ENCODE results near the gene C3orf18. TPM values are rescaled to one million over a fixed set of nuclear protein-coding genes. Genes with fewer than 3 reads are reported as not detected.

C3orf18 gene
- polyA plus RNA-seq, 1 donor from 2014 or later, result 39.9 TPM

DNA sequence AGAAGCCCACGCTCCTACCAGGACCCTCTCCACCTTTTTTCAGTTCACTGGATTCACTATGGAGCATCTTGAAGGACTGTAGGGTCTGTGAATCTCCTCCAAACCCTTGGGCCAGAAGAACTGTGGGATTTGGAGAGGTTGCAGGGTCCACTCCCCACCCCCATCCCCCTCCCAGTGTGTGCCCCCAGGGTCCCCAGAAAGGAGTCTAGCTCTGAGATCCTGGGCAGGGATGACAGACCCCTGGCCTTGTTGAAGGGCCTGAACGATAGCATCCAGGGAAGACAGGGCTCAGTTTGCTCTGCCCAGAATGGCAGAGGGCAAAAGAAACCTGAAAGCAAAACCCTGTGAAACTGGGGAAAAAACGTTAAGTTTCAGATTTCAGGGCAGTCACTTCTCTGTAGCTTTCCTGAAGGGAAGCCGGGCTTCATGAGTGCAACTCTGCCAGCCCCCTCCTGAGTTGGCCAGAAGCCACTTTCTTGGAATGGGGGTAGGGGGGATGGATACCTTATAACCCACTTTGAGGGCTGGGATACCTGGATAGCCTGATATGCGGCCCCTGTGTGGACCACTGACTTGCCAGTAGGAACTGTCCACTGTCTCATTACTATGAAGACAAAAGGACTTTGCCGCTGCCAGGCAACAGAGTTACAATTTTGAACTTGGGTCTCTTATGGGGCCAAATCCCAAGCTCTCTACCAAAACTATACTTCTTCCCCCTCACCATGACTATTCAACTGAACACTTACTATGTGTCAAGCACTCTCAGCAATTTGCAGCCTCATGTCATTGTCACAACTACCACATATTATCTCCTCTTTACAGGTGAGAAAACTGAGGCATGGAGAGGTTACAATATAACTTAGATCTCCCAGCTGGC is 45.7 kb upstream of the C3orf18 start:
- no peak overlapping the region for H3K27ac ChIP-seq (ENCODE audit: low read length)
- H3K4me3 ChIP-seq (ENCODE audit: low read length), result no peak overlapping the region
- H3K36me3 ChIP-seq (ENCODE audit: insufficient read depth, low read length), result no peaks in the 10 kb centered on the region
- peaks cover 14% of the 10 kb centered on the region for H3K27me3 ChIP-seq (ENCODE audit: insufficient read depth, low read depth, low read length)
- no peaks in the 10 kb centered on the region for H4K20me1 ChIP-seq (ENCODE audit: insufficient read depth)
- TF ChIP-seq, protein P1, sequence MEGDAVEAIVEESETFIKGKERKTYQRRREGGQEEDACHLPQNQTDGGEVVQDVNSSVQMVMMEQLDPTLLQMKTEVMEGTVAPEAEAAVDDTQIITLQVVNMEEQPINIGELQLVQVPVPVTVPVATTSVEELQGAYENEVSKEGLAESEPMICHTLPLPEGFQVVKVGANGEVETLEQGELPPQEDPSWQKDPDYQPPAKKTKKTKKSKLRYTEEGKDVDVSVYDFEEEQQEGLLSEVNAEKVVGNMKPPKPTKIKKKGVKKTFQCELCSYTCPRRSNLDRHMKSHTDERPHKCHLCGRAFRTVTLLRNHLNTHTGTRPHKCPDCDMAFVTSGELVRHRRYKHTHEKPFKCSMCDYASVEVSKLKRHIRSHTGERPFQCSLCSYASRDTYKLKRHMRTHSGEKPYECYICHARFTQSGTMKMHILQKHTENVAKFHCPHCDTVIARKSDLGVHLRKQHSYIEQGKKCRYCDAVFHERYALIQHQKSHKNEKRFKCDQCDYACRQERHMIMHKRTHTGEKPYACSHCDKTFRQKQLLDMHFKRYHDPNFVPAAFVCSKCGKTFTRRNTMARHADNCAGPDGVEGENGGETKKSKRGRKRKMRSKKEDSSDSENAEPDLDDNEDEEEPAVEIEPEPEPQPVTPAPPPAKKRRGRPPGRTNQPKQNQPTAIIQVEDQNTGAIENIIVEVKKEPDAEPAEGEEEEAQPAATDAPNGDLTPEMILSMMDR (IDR thresholded peaks at IDR 0.05; ENCODE audit: poor library complexity, severe bottlenecking), result no peak
- no peak for TF ChIP-seq EZH2 (IDR thresholded peaks at IDR 0.05; ENCODE audit: borderline replicate concordance, insufficient read depth, low read length, poor library complexity, severe bottlenecking)
- no peak for TF ChIP-seq EP300 (conservative IDR thresholded peaks at IDR 0.05; ENCODE audit: poor library complexity, severe bottlenecking)
- no peak for TF ChIP-seq POLR2AphosphoS5 (IDR thresholded peaks at IDR 0.05)
- TF ChIP-seq SMC3 (conservative IDR thresholded peaks at IDR 0.05; ENCODE audit: poor library complexity), result no peak
- no peak for TF ChIP-seq MXI1 (conservative IDR thresholded peaks at IDR 0.05; ENCODE audit: poor library complexity, severe bottlenecking)
- no peak for TF ChIP-seq TAF1 (IDR thresholded peaks at IDR 0.05; ENCODE audit: low read depth)
- TF ChIP-seq RAD21 (conservative IDR thresholded peaks at IDR 0.05), result no peak
- TF ChIP-seq, protein P2, sequence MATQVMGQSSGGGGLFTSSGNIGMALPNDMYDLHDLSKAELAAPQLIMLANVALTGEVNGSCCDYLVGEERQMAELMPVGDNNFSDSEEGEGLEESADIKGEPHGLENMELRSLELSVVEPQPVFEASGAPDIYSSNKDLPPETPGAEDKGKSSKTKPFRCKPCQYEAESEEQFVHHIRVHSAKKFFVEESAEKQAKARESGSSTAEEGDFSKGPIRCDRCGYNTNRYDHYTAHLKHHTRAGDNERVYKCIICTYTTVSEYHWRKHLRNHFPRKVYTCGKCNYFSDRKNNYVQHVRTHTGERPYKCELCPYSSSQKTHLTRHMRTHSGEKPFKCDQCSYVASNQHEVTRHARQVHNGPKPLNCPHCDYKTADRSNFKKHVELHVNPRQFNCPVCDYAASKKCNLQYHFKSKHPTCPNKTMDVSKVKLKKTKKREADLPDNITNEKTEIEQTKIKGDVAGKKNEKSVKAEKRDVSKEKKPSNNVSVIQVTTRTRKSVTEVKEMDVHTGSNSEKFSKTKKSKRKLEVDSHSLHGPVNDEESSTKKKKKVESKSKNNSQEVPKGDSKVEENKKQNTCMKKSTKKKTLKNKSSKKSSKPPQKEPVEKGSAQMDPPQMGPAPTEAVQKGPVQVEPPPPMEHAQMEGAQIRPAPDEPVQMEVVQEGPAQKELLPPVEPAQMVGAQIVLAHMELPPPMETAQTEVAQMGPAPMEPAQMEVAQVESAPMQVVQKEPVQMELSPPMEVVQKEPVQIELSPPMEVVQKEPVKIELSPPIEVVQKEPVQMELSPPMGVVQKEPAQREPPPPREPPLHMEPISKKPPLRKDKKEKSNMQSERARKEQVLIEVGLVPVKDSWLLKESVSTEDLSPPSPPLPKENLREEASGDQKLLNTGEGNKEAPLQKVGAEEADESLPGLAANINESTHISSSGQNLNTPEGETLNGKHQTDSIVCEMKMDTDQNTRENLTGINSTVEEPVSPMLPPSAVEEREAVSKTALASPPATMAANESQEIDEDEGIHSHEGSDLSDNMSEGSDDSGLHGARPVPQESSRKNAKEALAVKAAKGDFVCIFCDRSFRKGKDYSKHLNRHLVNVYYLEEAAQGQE (IDR thresholded peaks at IDR 0.05; ENCODE audit: borderline replicate concordance), result no peak
- no peaks in the 10 kb centered on the region for H3K79me2 ChIP-seq (replicated peaks; ENCODE audit: insufficient read depth, low read length)
- H3F3A ChIP-seq (ENCODE audit: insufficient read depth, low read length, poor library complexity, severe bottlenecking), result peaks cover 5% of the 10 kb centered on the region
- H3K9ac ChIP-seq (ENCODE audit: low read length), result no peak overlapping the region
- H2AFZ ChIP-seq (ENCODE audit: low read depth, low read length), result no peak overlapping the region
- H3K9me3 ChIP-seq (ENCODE audit: low read length), result no peaks in the 10 kb centered on the region
- no peaks in the 10 kb centered on the region for H3K9me2 ChIP-seq (ENCODE audit: insufficient read depth, low read length)
- H3K4me2 ChIP-seq (ENCODE audit: low read length), result no peak overlapping the region

DNA sequence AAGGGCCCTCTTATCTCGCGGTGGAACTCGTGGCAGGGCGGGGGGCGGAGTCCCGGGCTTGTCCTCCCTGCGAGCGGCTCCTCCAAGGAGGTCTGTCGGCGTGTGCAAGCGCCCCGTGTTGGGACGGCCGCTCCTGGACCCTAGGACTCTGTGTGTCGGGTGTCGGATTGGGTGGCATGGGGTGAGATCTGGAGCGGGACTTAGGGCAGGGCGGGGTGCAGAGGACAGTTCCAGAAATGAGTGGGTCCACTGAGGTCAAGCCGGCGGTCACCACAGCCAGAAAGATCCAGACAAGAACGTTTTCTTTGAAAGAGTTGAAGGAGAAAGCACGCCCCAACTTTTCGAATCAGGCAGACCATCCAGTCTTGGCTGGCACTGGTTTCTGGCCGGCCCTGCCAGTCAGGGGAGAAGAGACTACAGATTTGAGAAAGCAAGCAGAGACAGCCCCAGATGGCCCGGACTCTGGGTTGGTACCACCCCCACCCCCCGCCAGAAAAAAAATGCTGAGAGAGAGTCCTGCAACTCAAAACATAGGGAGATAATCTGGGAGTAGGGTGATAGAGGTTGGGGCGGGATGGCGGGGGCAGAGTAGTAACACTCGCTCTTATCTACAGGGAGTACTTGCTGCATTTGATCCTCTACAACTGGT is 44.8 kb upstream of the C3orf18 start:
- Histone ChIP-seq H3K27me3 (ENCODE audit: insufficient read depth, low read depth, low read length) (peaks cover 14% of the 10 kb centered on the region), H4K20me1 (ENCODE audit: insufficient read depth) (no peaks in the 10 kb centered on the region), H3F3A (ENCODE audit: insufficient read depth, low read length, poor library complexity, severe bottlenecking) (peaks cover 5% of the 10 kb centered on the region), H3K27ac (ENCODE audit: low read length) (no peak overlapping the region), H3K9ac (ENCODE audit: low read length) (no peak overlapping the region), H2AFZ (ENCODE audit: low read depth, low read length) (peak overlapping the region; percentile 27), H3K9me2 (ENCODE audit: insufficient read depth, low read length) (no peaks in the 10 kb centered on the region), H3K36me3 (ENCODE audit: insufficient read depth, low read length) (no peaks in the 10 kb centered on the region), H3K4me3 (ENCODE audit: low read length) (peak overlapping the region; percentile 79), H3K79me2 (replicated peaks; ENCODE audit: insufficient read depth, low read length) (no peaks in the 10 kb centered on the region), H3K4me2 (ENCODE audit: low read length) (peak overlapping the region; percentile 58), H3K9me3 (ENCODE audit: low read length) (no peaks in the 10 kb centered on the region)
- TF ChIP-seq POLR2AphosphoS5 (IDR thresholded peaks at IDR 0.05) (no peak), EP300 (conservative IDR thresholded peaks at IDR 0.05; ENCODE audit: poor library complexity, severe bottlenecking) (no peak)

Data from neural cell (in vitro differentiated cells).